Adrenal gland (tissue), 5 donors: ENCODE results near the gene UBC.

Experiments used
- POLR2A ChIP-seq, 2 donors: fragments of 450-650 bp; IDR thresholded peaks; one replicate each; pipeline ENCODE4 v1.6.1; 2017; ENCODE audit warnings: antibody characterized with exemption in 2 of 2, mild to moderate bottlenecking in 2 of 2, moderate library complexity in 1 of 2
- TF ChIP-seq, protein P1 (sequence below), 6 experiments: fragments of 450-650 bp in 4 of 6; fragments of 200-600 bp in 2 of 6; sonication (generic) in 1 of 6; IDR thresholded peaks; 1 replicate in 5 of 6; 2 replicates in 1 of 6; pipeline versions ENCODE4 v1.5.1 to v1.8.0; 2016 to 2021; ENCODE audit warnings: antibody characterized with exemption in 6 of 6, mild to moderate bottlenecking in 2 of 6, moderate library complexity in 1 of 6
- donor health status: DM: no; HTN: no; CAD: no.

DNA sequence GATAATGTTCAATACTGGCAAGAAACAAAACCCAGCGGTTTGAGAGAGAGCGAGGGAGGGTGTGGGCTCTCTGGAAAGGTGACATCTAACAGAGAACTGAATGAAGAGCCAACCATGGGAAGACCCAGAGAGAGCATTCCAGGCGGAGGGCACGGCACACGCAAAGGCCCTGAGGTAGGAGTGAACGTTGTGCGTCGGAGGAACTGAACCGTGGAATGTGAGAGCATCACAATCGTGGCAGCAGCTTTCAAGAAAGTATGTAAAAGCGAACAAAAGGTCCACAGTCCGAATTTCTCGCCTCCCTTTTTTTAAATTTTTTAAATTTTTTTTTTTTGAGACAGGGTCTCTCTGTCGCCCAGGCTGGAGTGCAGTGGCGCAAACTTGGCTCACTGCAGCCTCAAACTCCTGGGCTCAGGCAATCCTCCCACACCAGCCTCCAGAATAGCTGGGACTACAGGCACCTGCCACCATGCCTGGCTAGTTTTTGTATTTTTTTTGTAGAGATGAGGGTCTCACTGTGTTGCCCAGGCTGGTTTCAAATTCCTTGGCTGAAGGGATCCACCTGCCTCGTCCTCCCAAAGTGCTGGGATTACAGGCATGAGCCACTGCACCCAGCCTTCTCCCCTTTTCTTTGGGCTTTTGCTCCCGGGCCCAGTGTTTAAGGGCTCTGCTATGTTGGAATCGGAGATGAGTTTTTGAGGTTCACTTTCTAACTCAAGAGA, 35.5 kb downstream of the UBC start:
- TF ChIP-seq, protein P1, sequence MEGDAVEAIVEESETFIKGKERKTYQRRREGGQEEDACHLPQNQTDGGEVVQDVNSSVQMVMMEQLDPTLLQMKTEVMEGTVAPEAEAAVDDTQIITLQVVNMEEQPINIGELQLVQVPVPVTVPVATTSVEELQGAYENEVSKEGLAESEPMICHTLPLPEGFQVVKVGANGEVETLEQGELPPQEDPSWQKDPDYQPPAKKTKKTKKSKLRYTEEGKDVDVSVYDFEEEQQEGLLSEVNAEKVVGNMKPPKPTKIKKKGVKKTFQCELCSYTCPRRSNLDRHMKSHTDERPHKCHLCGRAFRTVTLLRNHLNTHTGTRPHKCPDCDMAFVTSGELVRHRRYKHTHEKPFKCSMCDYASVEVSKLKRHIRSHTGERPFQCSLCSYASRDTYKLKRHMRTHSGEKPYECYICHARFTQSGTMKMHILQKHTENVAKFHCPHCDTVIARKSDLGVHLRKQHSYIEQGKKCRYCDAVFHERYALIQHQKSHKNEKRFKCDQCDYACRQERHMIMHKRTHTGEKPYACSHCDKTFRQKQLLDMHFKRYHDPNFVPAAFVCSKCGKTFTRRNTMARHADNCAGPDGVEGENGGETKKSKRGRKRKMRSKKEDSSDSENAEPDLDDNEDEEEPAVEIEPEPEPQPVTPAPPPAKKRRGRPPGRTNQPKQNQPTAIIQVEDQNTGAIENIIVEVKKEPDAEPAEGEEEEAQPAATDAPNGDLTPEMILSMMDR (IDR thresholded peaks at IDR 0.05) = no peak
- no peak for TF ChIP-seq POLR2A (IDR thresholded peaks at IDR 0.05)
